Mesendoderm (in vitro differentiated cells): Measurements from ENCODE around the gene AMFR.
"Not testable (repeated sequence)": the region's sequence is repeated elsewhere in the genome, so short reads cannot be mapped to it uniquely, and the experiment has no call there.

Experiments used
- DNase-seq: peaks from one replicate; pipeline ENCODE4 v3.0.0; 2013
- H2AK5ac ChIP-seq: 2 replicates; pipeline ENCODE4 v1.6.1; 2013; ENCODE audit warnings: low read length, inconsistent platforms
- H2BK120ac ChIP-seq: 2 replicates; pipeline ENCODE4 v1.6.1; 2013; ENCODE audit warnings: low read depth, mild to moderate bottlenecking, low read length, moderate library complexity, mixed read lengths
- H2BK15ac ChIP-seq: replicated peaks from 2 replicates; pipeline ENCODE4 v1.6.1; 2013; ENCODE audit warnings: low read depth, mild to moderate bottlenecking, moderate library complexity
- H2BK5ac ChIP-seq: 2 replicates; pipeline ENCODE4 v1.6.1; 2013; ENCODE audit warnings: low read length, inconsistent platforms
- H3K18ac ChIP-seq: 2 replicates; pipeline ENCODE4 v1.6.1; 2013; ENCODE audit warnings: mild to moderate bottlenecking, low read length, mixed read lengths
- H3K23ac ChIP-seq: one replicate; pipeline ENCODE4 v1.6.1; 2013; ENCODE audit warnings: low read length
- H3K27ac ChIP-seq: 2 replicates; pipeline ENCODE4 v1.5.1; 2013; ENCODE audit warnings: low read depth, mild to moderate bottlenecking, inconsistent platforms, low read length, moderate library complexity
- H3K27me3 ChIP-seq: 2 replicates; pipeline ENCODE4 v1.6.1; 2013; ENCODE audit warnings: low read length, control low read depth, mild to moderate bottlenecking, inconsistent platforms; ENCODE audit not compliant: insufficient read depth, poor library complexity
- H3K36me3 ChIP-seq: 2 replicates; pipeline ENCODE4 v1.6.1; 2013; ENCODE audit warnings: low read length, inconsistent platforms; ENCODE audit not compliant: control insufficient read depth, insufficient read depth
- H3K4ac ChIP-seq: one replicate; pipeline ENCODE4 v1.6.1; 2013; ENCODE audit warnings: low read depth, mild to moderate bottlenecking, low read length, moderate library complexity
- H3K4me1 ChIP-seq: 2 replicates; pipeline ENCODE4 v1.6.1; 2013; ENCODE audit warnings: low read depth, low read length, inconsistent platforms; ENCODE audit not compliant: control insufficient read depth
- H3K4me2 ChIP-seq: 2 replicates; pipeline ENCODE4 v1.6.1; 2013; ENCODE audit warnings: low read length
- H3K4me3 ChIP-seq: 2 replicates; pipeline ENCODE4 v1.5.1; 2013; ENCODE audit warnings: mild to moderate bottlenecking, low read length
- H3K56ac ChIP-seq: one replicate; pipeline ENCODE4 v1.6.1; 2013; ENCODE audit warnings: low read length
- H3K79me1 ChIP-seq: 2 replicates; pipeline ENCODE4 v1.6.1; 2013; ENCODE audit warnings: low read length, inconsistent platforms
- H3K79me2 ChIP-seq: 2 replicates; pipeline ENCODE4 v1.6.1; 2013; ENCODE audit warnings: mild to moderate bottlenecking, low read length; ENCODE audit not compliant: control insufficient read depth, insufficient read depth
- H3K9ac ChIP-seq: 2 replicates; pipeline ENCODE4 v1.6.1; 2013; ENCODE audit warnings: low read length, inconsistent platforms
- H4K5ac ChIP-seq: one replicate; pipeline ENCODE4 v1.6.1; 2013; ENCODE audit warnings: low read length
- H4K8ac ChIP-seq: one replicate; pipeline ENCODE4 v1.6.1; 2013; ENCODE audit warnings: low read depth, mild to moderate bottlenecking, control low read depth, low read length, moderate library complexity
- WGBS: extraction: QIAGEN DNeasy Blood & Tissue Kit; methylation state at CpG from one replicate; pipeline ENCODE4 v1.1.7; 2013; ENCODE audit warnings: low lambda C conversion rate, missing lambda C conversion rate; ENCODE audit not compliant: insufficient coverage; ENCODE audit errors: extremely low coverage; 5-methylcytosine and 5-hydroxymethylcytosine counted together

AMFR gene

GRCh38 chr16:56379044-56379443 is 46.3 kb downstream of the AMFR start:
- H3K36me3 ChIP-seq, H3K79me2 ChIP-seq, DNase-seq, H3K27me3 ChIP-seq, H3K56ac ChIP-seq, H4K5ac ChIP-seq, H3K4me3 ChIP-seq, H3K18ac ChIP-seq, H2BK120ac ChIP-seq, H3K27ac ChIP-seq, H3K9ac ChIP-seq, H3K4me2 ChIP-seq, H3K79me1 ChIP-seq, H2AK5ac ChIP-seq, H3K4ac ChIP-seq, H4K8ac ChIP-seq, H3K4me1 ChIP-seq, H2BK15ac ChIP-seq, H3K23ac ChIP-seq, H2BK5ac ChIP-seq: not testable (repeated sequence)
- no CpG with 5 or more reads among the region's 6 CpGs for WGBS

DNA sequence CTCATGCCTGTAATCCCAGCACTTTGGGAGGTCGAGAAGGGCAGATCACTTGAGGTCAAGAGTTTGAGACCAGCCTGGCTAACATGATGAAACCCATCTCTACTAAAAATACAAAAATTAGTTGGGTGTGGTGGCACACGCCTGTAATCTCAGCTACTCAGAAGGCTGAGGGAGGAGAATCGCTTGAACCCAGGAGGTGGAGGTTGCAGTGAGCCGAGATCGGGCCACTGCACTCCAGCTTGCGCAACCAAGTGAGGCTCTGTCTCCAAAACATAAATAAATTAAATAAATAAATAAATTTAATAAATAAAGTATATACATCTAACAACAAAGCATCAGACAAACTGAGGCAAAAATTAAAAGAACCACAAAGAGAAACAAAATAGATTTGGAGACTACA is 49.6 kb downstream of the AMFR start:
- not testable (repeated sequence) for H3K79me2 ChIP-seq, H3K9ac ChIP-seq, H2BK5ac ChIP-seq, H3K27ac ChIP-seq, H2BK15ac ChIP-seq, H4K5ac ChIP-seq, H3K4me3 ChIP-seq, H3K36me3 ChIP-seq, H2AK5ac ChIP-seq, DNase-seq, H3K4me1 ChIP-seq, H3K4me2 ChIP-seq, H2BK120ac ChIP-seq, H3K27me3 ChIP-seq, H3K56ac ChIP-seq, H3K79me1 ChIP-seq, H3K23ac ChIP-seq, H3K4ac ChIP-seq, H4K8ac ChIP-seq, H3K18ac ChIP-seq
- no CpG with 5 or more reads among the region's 6 CpGs for WGBS

GRCh38 chr16:56373003-56373402 is 52.3 kb downstream of the AMFR start:
- H3K18ac ChIP-seq = no peak overlapping the region
- no peak overlapping the region for H2AK5ac ChIP-seq
- no CpG with 5 or more reads among the region's 4 CpGs for WGBS
- H3K56ac ChIP-seq = no peak overlapping the region
- H2BK15ac ChIP-seq = no peak overlapping the region
- H3K36me3 ChIP-seq = no peaks in the 10 kb centered on the region
- no peaks in the 10 kb centered on the region for H3K79me2 ChIP-seq
- H3K23ac ChIP-seq = no peak overlapping the region
- H3K4me1 ChIP-seq = no peaks in the 10 kb centered on the region
- no peak overlapping the region for H3K4me3 ChIP-seq
- no peaks in the 10 kb centered on the region for H3K79me1 ChIP-seq
- no peak overlapping the region for H3K27ac ChIP-seq
- no peak overlapping the region for H4K5ac ChIP-seq
- no peak overlapping the region for H2BK120ac ChIP-seq
- no peaks in the 10 kb centered on the region for H3K27me3 ChIP-seq
- no peak overlapping the region for H3K4ac ChIP-seq
- H2BK5ac ChIP-seq = no peak overlapping the region
- no peak overlapping the region for H3K9ac ChIP-seq
- no peak for DNase-seq
- H3K4me2 ChIP-seq = no peak overlapping the region
- no peak overlapping the region for H4K8ac ChIP-seq

DNA sequence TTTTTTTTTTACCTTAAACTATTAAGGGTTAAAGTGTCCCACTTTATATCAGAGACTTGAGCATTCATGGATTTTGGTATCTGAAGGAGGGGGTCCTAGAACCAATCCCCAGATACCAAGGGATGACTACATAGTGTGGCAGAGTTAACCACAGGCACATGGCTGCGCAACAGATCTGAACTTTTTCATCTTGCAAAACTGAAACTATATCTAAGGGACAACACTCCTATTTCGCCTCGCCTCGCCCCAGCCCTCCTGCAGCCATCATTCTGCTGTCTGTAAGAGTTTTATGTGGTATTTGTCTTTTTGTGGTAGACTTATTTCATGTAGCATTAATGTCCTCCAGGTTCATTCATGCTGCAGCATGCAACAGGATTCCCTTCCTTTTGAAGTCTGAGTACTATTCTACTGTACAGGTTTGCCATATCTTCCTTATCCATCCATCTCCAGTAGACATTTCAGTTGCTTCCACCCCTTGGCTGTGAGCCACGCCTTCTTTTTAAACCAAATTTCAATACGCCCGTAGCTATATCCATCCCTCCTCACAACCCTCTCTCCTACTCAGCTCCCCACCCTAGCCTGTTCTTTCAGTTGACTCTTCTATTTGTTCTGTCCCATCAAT is 53.2 kb downstream of the AMFR start:
- Histone ChIP-seq H2BK15ac (no peak overlapping the region), H3K79me2 (no peaks in the 10 kb centered on the region), H3K4ac (no peak overlapping the region), H3K27me3 (no peaks in the 10 kb centered on the region), H3K79me1 (no peaks in the 10 kb centered on the region), H4K5ac (no peak overlapping the region), H3K23ac (no peak overlapping the region), H2BK5ac (no peak overlapping the region), H4K8ac (no peak overlapping the region), H3K36me3 (no peaks in the 10 kb centered on the region), H3K4me3 (no peak overlapping the region), H2AK5ac (no peak overlapping the region), H3K4me1 (no peaks in the 10 kb centered on the region), H2BK120ac (no peak overlapping the region), H3K27ac (no peak overlapping the region), H3K4me2 (no peak overlapping the region), H3K56ac (no peak overlapping the region), H3K18ac (no peak overlapping the region), H3K9ac (no peak overlapping the region)
- DNase-seq = no peak
- 100% methylated on average over 2 of the region's 7 CpGs for WGBS

DNA sequence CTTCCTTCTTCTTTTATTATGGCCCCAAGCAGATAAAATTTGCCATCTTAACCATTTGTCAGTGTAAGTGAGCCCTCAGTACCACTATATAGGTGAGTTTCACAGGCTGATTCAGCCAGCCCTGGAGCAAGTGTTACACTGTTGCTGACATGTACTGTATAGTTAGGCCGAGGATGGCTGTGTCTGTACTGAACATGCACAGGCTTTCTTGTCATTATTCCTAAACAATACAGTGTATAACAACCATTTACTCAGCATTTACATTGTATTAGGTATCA is 53.7 kb downstream of the AMFR start:
- Histone ChIP-seq H4K5ac (no peak overlapping the region), H3K79me1 (no peaks in the 10 kb centered on the region), H3K9ac (no peak overlapping the region), H3K27ac (no peak overlapping the region), H3K36me3 (peaks cover 2% of the 10 kb centered on the region), H2BK120ac (no peak overlapping the region), H3K4ac (no peak overlapping the region), H3K79me2 (no peaks in the 10 kb centered on the region), H3K4me2 (no peak overlapping the region), H2BK5ac (no peak overlapping the region), H4K8ac (no peak overlapping the region), H2BK15ac (no peak overlapping the region), H3K56ac (no peak overlapping the region), H3K18ac (no peak overlapping the region), H3K4me1 (no peaks in the 10 kb centered on the region), H3K4me3 (no peak overlapping the region), H3K27me3 (no peaks in the 10 kb centered on the region), H2AK5ac (no peak overlapping the region), H3K23ac (no peak overlapping the region)
- no peak for DNase-seq
- whole genome bisulfite sequencing = no CpG with 5 or more reads among the region's 1 CpG

- Histone ChIP-seq H4K8ac (no peak overlapping the region), H3K23ac (no peak overlapping the region), H3K4me3 (no peak overlapping the region), H3K9ac (no peak overlapping the region), H3K27ac (no peak overlapping the region), H3K4ac (no peak overlapping the region), H2BK5ac (no peak overlapping the region), H3K18ac (no peak overlapping the region), H3K27me3 (no peaks in the 10 kb centered on the region), H3K56ac (no peak overlapping the region), H3K36me3 (peaks cover 2% of the 10 kb centered on the region), H3K4me1 (no peaks in the 10 kb centered on the region), H4K5ac (no peak overlapping the region), H3K79me1 (no peaks in the 10 kb centered on the region), H2AK5ac (no peak overlapping the region), H3K79me2 (no peaks in the 10 kb centered on the region), H2BK15ac (no peak overlapping the region), H2BK120ac (no peak overlapping the region), H3K4me2 (no peak overlapping the region)
- no CpG with 5 or more reads among the region's 6 CpGs for WGBS
- no peak for DNase-seq
Measured at GRCh38 chr16:56370875-56371659, 54.3 kb downstream of the AMFR start.
